A549 (cell line): ENCODE data around the gene TFR2. TPM values are rescaled to one million over a fixed set of nuclear protein-coding genes. Genes with fewer than 3 reads are reported as not detected.

Experiments used
- ATAC-seq, 2 experiments: fragments of 200-7000 bp in 1 of 2; fragments of >200 bp in 1 of 2; cut with Nextera tagmentation in 1 of 2; cut with Tn5 transposase in 1 of 2; 3 replicates each; pipeline versions ENCODE4 v1.8.0 to v1.9.1; 2018 to 2020; ENCODE audit warnings: mild to moderate bottlenecking in 1 of 2, moderate library complexity in 1 of 2
- CTCF ChIA-PET: fragments of 300-600 bp; sonication (Branson Sonifier 250); formaldehyde crosslinking; extraction: SDS; loops from one replicate; lab custom pipeline; 2021; ENCODE audit warnings: antibody characterized with exemption, inconsistent platforms; lab: Yijun Ruan, JAX
- POLR2A ChIA-PET: fragments of 350-600 bp; formaldehyde crosslinking; extraction: SDS; loops from one replicate; lab custom pipeline; 2021; ENCODE audit warnings: antibody characterized with exemption, inconsistent platforms; lab: Yijun Ruan, JAX
- DNase-seq, 2 experiments: peaks; one replicate each; pipeline versions ENCODE4 v3.0.0 to v3.0.0-alpha.2; 2011 to 2016; ENCODE audit warnings: low read depth in 1 of 2, low spot score in 1 of 2
- FAIRE-seq: peaks from 2 replicates; lab custom pipeline; 2011; peaks lifted over from hg19 to GRCh38; lab: Jason Lieb, UNC
- H3K27ac ChIP-seq, 2 experiments: fragments of >200 bp; sonication (Bioruptor Twin); formaldehyde crosslinking; 3 replicates each; pipeline ENCODE4 v1.5.1; 2016 to 2017
- H3K4me1 ChIP-seq: fragments of >200 bp; sonication (Bioruptor Twin); formaldehyde crosslinking; 3 replicates; pipeline ENCODE4 v1.6.1; 2016
- H3K4me2 ChIP-seq: fragments of >200 bp; sonication (Bioruptor Twin); formaldehyde crosslinking; 3 replicates; pipeline ENCODE4 v1.6.1; 2016
- H3K4me3 ChIP-seq: fragments of >200 bp; sonication (Bioruptor Twin); formaldehyde crosslinking; 3 replicates; pipeline ENCODE4 v1.5.1; 2016
- H3K9me3 ChIP-seq: fragments of >200 bp; sonication (Bioruptor Twin); formaldehyde crosslinking; 3 replicates; pipeline ENCODE4 v1.6.1; 2016
- BCL3 ChIP-seq: fragments of >200 bp; sonication (Bioruptor Twin); formaldehyde crosslinking; IDR thresholded peaks from 3 replicates; pipeline ENCODE4 v1.6.1; 2016
- CHD4 ChIP-seq: fragments of 200-600 bp; sonication (generic); IDR thresholded peaks from 2 replicates; pipeline ENCODE4 v1.6.1; 2016; ENCODE audit warnings: antibody characterized with exemption, mild to moderate bottlenecking, borderline replicate concordance
- EHF ChIP-seq: fragments of 250-450 bp; sonication (Bioruptor Pico); IDR thresholded peaks from 2 replicates; pipeline ENCODE4 v1.5.0; 2020; ENCODE audit warnings: mild to moderate bottlenecking
- ELK1 ChIP-seq: fragments of 150-350 bp; IDR thresholded peaks from 2 replicates; pipeline ENCODE4 v1.6.1; 2014; ENCODE audit warnings: low read depth, mild to moderate bottlenecking, low read length
- EP300 ChIP-seq, 2 experiments: fragments of >200 bp; sonication (Bioruptor Twin); formaldehyde crosslinking; IDR thresholded peaks; 2 replicates in 1 of 2; 3 replicates in 1 of 2; pipeline ENCODE4 v1.6.1; 2016 to 2017
- FOSB ChIP-seq: fragments of 250-450 bp; sonication (Bioruptor Pico); IDR thresholded peaks from 2 replicates; pipeline ENCODE4 v1.5.0; 2020; ENCODE audit warnings: mild to moderate bottlenecking, moderate library complexity
- KDM5A ChIP-seq: fragments of 200-600 bp; sonication (generic); IDR thresholded peaks from 2 replicates; pipeline ENCODE4 v1.6.1; 2016; ENCODE audit warnings: antibody characterized with exemption, mild to moderate bottlenecking
- MAFK ChIP-seq: fragments of 450-650 bp; IDR thresholded peaks from 2 replicates; pipeline ENCODE4 v1.6.1; 2014; ENCODE audit not compliant: partially characterized antibody
- MYC ChIP-seq: IDR thresholded peaks from 2 replicates; pipeline ENCODE4 v1.6.1; 2012; ENCODE audit warnings: mild to moderate bottlenecking, inconsistent platforms, low read length, improper control_type of control experiment, borderline replicate concordance
- NR3C1 ChIP-seq: fragments of >200 bp; sonication (Bioruptor Twin); formaldehyde crosslinking; IDR thresholded peaks from 3 replicates; pipeline ENCODE4 v1.6.1; 2017
- POLR2AphosphoS2 ChIP-seq: conservative IDR thresholded peaks from 2 replicates; pipeline ENCODE4 v1.6.1; 2012; ENCODE audit warnings: low read length, improper control_type of control experiment, inconsistent platforms
- TFCP2L1 ChIP-seq: fragments of 250-450 bp; sonication (Bioruptor Pico); IDR thresholded peaks from 2 replicates; pipeline ENCODE4 v1.5.0; 2021; ENCODE audit warnings: mild to moderate bottlenecking
- TP53 ChIP-seq: fragments of 250-450 bp; sonication (Bioruptor Pico); IDR thresholded peaks from 2 replicates; pipeline ENCODE4 v1.5.0; 2021; ENCODE audit warnings: mild to moderate bottlenecking, moderate library complexity
- USF2 ChIP-seq: fragments of 450-650 bp; IDR thresholded peaks from 2 replicates; pipeline ENCODE4 v1.6.1; 2014; ENCODE audit warnings: antibody characterized with exemption
- ZC3H11A ChIP-seq: fragments of 450-650 bp; IDR thresholded peaks from 2 replicates; pipeline ENCODE4 v1.6.1; 2014; ENCODE audit warnings: antibody characterized with exemption, mild to moderate bottlenecking
- ZFP36 ChIP-seq: fragments of 450-650 bp; IDR thresholded peaks from 2 replicates; pipeline ENCODE4 v1.6.1; 2014; ENCODE audit warnings: borderline replicate concordance; ENCODE audit not compliant: partially characterized antibody
- WGBS: methylation state at CpG from one replicate; pipeline ENCODE4 v1.1.6; 2017; ENCODE audit errors: missing lambda C conversion rate; 5-methylcytosine and 5-hydroxymethylcytosine counted together
- polyA plus RNA-seq, 4 experiments: library from polyadenylated mRNA; depleted of rRNA in 3 of 4; stranded (reverse); fragments of >200 nt; fragmentation: RNase III in 1 of 4; extraction: RNeasy Plus Mini Kit Qiagen cat#74134 plus additional on column Dnase treatment in 1 of 4; gene quantifications; 2 replicates in 3 of 4; 3 replicates in 1 of 4; pipeline ENCODE4 v1.2.3, GENCODE V29; 2011 to 2017
- TF ChIP-seq, protein P1 (sequence below): IDR thresholded peaks from 2 replicates; pipeline ENCODE4 v1.6.1; 2012; ENCODE audit warnings: low read depth, borderline replicate concordance
- TF ChIP-seq, protein P2 (sequence below): fragments of 250-450 bp; sonication (Bioruptor Pico); IDR thresholded peaks from 2 replicates; pipeline ENCODE4 v1.5.0; 2020; ENCODE audit warnings: low read depth, mild to moderate bottlenecking, moderate library complexity

The TFR2 gene
- polyA plus RNA-seq, 2 of the 4 experiments (the other 2 are of a cell fraction) = 1.1 to 2.5 TPM

- no peaks in the 10 kb centered on the region for H3K9me3 ChIP-seq
- ChIA-PET CTCF (interaction anchor here (0.9 to 10.1 kb wide), 6 partner anchors 10 to 122 kb away, joined by 3 to 135 read pairs (median 4); no protein-coding TSS in a partner anchor), POLR2A (no interaction called here)
- WGBS = 83% methylated on average over 23 of the region's 23 CpGs
- peaks cover 15% of the 10 kb centered on the region for H3K4me1 ChIP-seq
- ATAC-seq = no peak
- TF ChIP-seq MYC (no peak), USF2 (no peak), TP53 (CRISPR knock-in tag) (no peak), BCL3 (no peak), CHD4 (no peak)
- TF ChIP-seq, protein P1, sequence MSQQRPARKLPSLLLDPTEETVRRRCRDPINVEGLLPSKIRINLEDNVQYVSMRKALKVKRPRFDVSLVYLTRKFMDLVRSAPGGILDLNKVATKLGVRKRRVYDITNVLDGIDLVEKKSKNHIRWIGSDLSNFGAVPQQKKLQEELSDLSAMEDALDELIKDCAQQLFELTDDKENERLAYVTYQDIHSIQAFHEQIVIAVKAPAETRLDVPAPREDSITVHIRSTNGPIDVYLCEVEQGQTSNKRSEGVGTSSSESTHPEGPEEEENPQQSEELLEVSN = no peak
- H3K4me3 ChIP-seq = no peak overlapping the region
- 0 out of 6 replicates have a peak overlapping the region, but pooled peaks of 1 of the 2 experiments have one; percentile 95 for H3K27ac ChIP-seq
- no peak for DNase-seq
- no peak overlapping the region for H3K4me2 ChIP-seq
- no peak for FAIRE-seq
Measured at GRCh38 chr7:100583132-100584053, 58.0 kb downstream of the TFR2 start.

DNA sequence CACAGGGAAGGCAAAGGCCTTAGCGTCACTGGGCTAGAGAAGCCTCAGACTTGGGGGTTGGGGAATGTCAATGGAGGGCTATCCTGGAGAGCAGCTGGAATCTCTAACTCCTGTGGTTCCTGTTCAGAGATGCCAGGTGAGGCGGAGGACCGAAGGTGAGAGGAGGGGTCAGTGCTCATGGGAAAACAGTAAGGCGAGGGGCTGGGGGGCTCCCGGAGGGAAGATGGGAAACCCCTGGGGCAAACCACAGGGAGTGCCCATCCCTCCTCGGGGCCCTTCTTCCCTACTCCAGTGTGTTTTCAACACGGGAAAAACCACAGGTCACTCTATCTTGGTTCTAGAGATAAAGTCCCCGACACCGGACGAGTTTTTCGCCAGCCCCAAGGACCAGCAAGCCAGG is 58.7 kb downstream of the TFR2 start:
- POLR2A ChIA-PET = no interaction called here
- Histone ChIP-seq H3K4me2 (no peak overlapping the region), H3K9me3 (no peaks in the 10 kb centered on the region), H3K4me3 (no peak overlapping the region), H3K4me1 (peaks cover 15% of the 10 kb centered on the region), H3K27ac (no peak overlapping the region)
- 93% methylated on average over 11 of the region's 11 CpGs for WGBS
- FAIRE-seq (no peak), ATAC-seq (no peak), DNase-seq (no peak)
- TF ChIP-seq ELK1 (no peak), EHF (CRISPR knock-in tag) (no peak), FOSB (CRISPR knock-in tag) (no peak), POLR2AphosphoS2 (no peak), ZC3H11A (no peak), NR3C1 (no peak), TFCP2L1 (no peak), BCL3 (no peak), EP300 (IDR thresholded peaks at IDR 0.05) (no peak), ZFP36 (no peak), MAFK (no peak), KDM5A (no peak)
- TF ChIP-seq, protein P2, sequence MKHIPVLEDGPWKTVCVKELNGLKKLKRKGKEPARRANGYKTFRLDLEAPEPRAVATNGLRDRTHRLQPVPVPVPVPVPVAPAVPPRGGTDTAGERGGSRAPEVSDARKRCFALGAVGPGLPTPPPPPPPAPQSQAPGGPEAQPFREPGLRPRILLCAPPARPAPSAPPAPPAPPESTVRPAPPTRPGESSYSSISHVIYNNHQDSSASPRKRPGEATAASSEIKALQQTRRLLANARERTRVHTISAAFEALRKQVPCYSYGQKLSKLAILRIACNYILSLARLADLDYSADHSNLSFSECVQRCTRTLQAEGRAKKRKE = no peak
- CTCF ChIA-PET = interaction anchor here (1.0 to 10.1 kb wide), 5 partner anchors 10 to 122 kb away, joined by 3 to 135 read pairs (median 4); no protein-coding TSS in a partner anchor
